ENCODE measurements around the gene ZNF302.
"Not testable (repeated sequence)": the region's sequence is repeated elsewhere in the genome, so short reads cannot be mapped to it uniquely, and the experiment has no call there.

ZNF302 gene
- total RNA-seq: 21.9 to 65.3 (median 38.4) reads per million in 3 experiments

- DNase-seq: peak; percentile 91
These were observed at the start of gene ZNF302 for GRCh38 chr19:34677386-34678084. Gene ZNF302 (plus strand): TSS chr19:34677678. CDS start chr19:34678805, 1,127 bp downstream.

- DNase-seq: no peak
These were observed 43.7 kb upstream of the ZNF302 start for GRCh38 chr19:34633802-34634201.

DNA sequence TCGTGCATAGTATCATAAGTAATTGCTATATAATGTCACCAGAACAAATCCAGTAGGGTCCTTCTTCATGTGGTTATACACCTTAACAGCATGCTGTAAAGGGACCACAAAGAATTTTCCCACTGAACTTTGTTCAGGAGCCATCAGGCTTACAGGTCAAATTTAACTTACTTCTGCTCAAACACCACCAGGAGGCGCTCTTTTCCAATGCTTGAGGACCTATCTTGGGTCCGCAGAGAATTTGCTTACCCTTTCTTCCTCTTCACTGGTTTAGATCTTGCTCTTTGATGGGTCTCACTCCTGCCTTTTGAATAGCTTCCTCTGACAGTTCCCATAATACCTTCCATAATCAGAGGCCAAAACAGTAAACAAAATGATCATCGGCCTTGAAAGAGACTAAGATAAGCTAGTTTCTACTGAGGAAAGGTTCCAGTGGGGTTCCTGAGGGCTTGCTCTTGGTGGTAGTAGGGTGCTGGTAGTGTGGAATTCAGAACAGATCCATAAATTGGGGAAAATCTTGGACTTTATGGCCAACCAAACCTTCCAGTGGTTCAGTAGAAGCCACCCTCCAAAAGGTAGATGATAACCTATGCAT lies 37.9 kb upstream of the ZNF302 start:
- DNase-seq: peak; percentile 61

- DNase-seq: no peak
These were observed 35.2 kb upstream of the ZNF302 start for GRCh38 chr19:34642241-34642640.

- no peak for DNase-seq
These were observed 32.5 kb upstream of the ZNF302 start for GRCh38 chr19:34644991-34645461.

GRCh38 chr19:34645551-34645950 lies 31.9 kb upstream of the ZNF302 start:
- DNase-seq: no peak

- DNase-seq: no peak
These were observed 27.5 kb upstream of the ZNF302 start for GRCh38 chr19:34649886-34650543.

DNA sequence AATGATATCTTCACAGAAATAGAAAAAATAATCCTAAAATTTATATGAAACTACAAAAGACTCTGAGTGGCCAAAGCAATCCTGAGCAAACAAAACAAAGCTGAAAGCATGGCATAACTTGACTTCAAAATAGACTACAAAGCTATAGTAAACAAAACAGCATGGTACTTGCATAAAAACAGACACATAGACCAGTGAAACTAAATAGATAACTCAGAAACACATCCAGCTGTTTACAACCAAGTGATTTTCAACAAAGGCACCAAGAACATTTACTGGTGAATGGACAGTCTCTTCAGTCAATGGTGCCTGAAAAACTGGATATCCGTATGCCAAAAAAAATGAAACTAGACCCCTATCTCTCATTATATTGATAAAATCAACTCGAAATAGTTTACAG lies 25.7 kb upstream of the ZNF302 start:
- no peak for DNase-seq

- DNase-seq: no peak
These were observed 22.7 kb upstream of the ZNF302 start for GRCh38 chr19:34654796-34655195.

DNA sequence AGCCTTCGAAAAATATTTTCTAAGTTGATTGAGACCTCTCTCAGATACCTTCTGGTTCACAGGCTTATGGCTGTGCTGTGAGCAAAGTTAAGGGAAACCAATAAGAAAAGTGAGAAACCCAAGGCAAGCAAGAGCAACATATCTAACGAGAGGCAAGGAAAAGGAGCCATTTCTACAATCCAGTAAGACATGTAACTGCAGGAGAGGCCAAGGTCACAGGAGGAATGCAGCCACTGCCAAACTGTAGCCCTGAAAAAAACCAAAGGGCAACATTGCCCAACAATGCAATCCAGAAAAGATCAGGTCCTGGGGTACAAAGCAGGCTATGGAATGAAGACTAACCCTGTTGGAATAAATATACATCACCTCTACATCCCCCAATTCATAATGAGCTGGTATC lies 21.8 kb upstream of the ZNF302 start:
- DNase-seq: no peak

DNA sequence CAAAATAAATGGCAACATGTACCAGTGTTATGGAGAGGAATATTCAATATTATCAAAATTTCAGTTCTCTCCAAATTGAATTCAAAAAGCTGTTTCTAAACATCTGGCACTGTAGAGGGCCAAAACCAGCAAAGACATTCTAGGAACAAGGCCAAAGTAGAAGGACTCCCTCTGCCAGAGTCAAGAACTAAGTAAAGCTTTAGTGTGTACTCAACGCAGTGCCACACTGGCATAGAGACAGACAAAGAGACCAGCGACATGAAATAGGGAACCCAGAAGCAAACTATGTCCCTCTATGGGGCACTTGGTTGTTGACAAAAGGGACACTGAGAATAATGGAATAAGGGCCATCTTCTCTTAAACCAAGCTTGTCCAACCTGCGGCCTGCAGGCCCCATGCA lies 16.1 kb upstream of the ZNF302 start:
- no peak for DNase-seq

GRCh38 chr19:34662919-34663318 lies 14.6 kb upstream of the ZNF302 start:
- peak; percentile 54 for DNase-seq

GRCh38 chr19:34664168-34664567 lies 13.3 kb upstream of the ZNF302 start:
- no peak for DNase-seq

- no peak for DNase-seq
These were observed 12.6 kb upstream of the ZNF302 start for GRCh38 chr19:34664870-34665269.

- not testable (repeated sequence) for DNase-seq
These were observed 12.2 kb upstream of the ZNF302 start for GRCh38 chr19:34665275-34665674.

DNA sequence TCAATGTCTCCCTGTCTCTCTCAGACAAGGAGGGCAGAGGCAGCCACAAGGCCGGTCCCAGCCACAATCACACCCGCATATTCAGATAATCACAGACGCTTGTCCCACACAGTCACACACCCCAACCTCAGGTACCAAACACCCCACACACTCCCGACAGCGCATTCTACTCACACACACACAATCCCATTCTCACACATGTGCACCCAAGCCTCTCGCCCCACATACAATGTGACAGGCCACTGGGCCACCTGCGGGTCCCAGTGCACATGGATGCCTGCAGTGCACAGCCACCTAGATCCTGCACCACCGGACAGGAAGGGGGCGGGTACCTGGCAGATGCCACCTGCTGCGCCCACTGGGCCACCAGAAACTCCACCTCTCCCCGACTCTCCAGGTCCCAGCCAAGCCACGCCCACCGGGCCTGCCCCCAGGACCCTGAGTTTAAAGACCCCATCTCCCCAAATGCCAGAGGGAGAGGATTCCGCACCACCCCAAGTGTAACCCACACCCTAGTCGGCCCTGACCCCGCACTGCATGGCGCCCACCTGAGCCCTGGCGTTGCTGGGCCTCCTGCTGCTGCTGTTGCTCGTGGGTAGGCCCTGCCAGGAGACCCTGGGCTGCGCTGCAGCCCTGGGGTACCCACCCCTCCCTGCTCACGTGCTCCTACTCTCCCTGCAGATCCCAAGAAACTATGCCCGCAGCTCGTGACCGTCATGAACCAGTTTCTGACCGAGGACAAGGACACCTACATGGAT lies 11.1 kb upstream of the ZNF302 start:
- DNase-seq: no peak

- DNase-seq: no peak
These were observed 10.6 kb upstream of the ZNF302 start for GRCh38 chr19:34666958-34667265.

GRCh38 chr19:34667349-34668076 lies 10.0 kb upstream of the ZNF302 start:
- no peak for DNase-seq

GRCh38 chr19:34668077-34668689 lies 9.3 kb upstream of the ZNF302 start:
- DNase-seq: not testable (repeated sequence)

GRCh38 chr19:34668690-34669089 lies 8.8 kb upstream of the ZNF302 start:
- DNase-seq: not testable (repeated sequence)

DNA sequence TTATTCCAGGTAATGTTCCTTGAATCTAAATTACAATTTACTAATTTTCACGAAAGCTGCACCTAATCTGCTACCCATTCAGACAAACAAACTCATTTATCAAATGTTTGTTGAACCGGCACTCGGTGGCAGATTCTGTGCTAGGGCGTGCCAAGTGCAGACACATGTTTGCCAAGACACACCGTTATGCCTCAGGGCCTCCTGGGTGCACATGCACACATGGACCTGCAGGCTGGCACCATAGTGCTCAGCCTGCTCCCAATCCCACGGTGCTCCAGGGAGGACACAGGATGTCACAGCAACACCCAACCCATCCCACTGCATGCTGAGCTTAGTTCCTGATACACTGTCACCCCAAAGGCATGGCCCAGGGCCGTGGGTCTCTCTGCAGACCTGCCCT lies 8.2 kb upstream of the ZNF302 start:
- no peak for DNase-seq

DNA sequence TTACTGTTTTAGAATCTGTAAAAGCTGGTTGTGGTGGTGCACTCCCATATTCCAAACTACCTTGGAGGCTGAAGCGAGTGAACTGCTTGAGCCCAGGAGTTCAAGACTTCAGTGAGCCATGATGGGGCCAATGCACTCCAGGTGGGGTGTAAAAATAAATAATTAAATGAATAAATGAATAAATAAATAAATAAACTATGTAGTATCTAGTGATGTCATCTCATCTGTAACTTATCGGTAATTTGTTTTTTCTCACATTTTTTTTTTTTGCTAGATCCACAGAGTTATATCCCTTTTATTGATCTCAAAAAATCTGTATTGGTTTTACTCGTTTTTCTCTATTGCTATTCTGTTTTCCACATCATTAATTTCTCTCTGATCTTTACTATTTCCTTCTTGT lies 5.5 kb upstream of the ZNF302 start:
- DNase-seq: no peak

All from central memory CD4-positive, alpha-beta T cell (primary cell).